GM10248 (cell line): ENCODE results near the gene MYL12A.

Source experiments
- CTCF ChIA-PET: fragments of 300-600 bp; sonication (Branson Sonifier 250); formaldehyde crosslinking; extraction: SDS; loops from one replicate; lab custom pipeline; 2021; ENCODE audit warnings: antibody characterized with exemption; lab: Yijun Ruan, JAX
- POLR2A ChIA-PET: fragments of 350-650 bp; sonication (Branson Sonifier 250); formaldehyde crosslinking; extraction: SDS; loops from one replicate; lab custom pipeline; 2020; ENCODE audit warnings: antibody characterized with exemption; lab: Yijun Ruan, JAX
- DNase-seq: peaks from one replicate; pipeline ENCODE4 v3.0.0; 2012; ENCODE audit errors: extremely low spot score
- TF ChIP-seq, protein P1 (sequence below): IDR thresholded peaks from 2 replicates; pipeline ENCODE4 v1.5.1; 2012; ENCODE audit warnings: mild to moderate bottlenecking, low read depth; ENCODE audit errors: extremely low read depth, missing control alignments, control extremely low read depth

Gene MYL12A

DNA sequence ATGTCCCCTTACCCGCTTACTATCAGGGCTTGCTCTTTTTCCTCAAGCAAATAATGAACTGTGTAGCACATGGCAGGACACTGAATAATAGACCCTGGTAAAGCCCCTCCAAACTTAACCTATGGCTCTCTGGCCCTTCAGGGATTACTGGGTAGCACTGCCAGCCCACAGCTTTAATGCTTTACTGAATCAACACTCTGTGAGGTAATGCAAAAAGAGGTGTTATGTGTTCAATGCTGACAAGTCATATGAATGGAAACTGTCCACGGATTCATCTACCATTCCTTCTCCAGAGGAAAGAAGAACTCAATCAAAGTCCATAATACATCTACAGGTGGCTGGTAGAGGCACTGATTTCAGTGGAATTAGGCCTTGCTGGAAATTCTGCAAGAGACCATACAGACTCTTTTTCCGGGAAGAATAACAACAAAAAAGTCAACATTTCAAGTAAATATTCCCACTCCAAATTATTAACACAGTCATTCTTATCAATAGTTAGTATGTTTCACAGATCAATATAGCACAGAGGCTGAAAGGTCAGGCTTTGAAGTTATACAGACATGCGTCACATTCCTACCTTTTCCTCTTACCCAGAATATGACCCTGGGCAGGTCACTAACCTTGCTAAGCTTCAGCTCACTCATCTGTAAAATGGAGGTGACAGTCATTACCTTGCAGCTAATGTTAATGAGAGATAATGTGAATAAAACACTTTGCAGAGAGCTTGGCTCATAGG lies 14.0 kb upstream of the MYL12A start:
- TF ChIP-seq, protein P1, sequence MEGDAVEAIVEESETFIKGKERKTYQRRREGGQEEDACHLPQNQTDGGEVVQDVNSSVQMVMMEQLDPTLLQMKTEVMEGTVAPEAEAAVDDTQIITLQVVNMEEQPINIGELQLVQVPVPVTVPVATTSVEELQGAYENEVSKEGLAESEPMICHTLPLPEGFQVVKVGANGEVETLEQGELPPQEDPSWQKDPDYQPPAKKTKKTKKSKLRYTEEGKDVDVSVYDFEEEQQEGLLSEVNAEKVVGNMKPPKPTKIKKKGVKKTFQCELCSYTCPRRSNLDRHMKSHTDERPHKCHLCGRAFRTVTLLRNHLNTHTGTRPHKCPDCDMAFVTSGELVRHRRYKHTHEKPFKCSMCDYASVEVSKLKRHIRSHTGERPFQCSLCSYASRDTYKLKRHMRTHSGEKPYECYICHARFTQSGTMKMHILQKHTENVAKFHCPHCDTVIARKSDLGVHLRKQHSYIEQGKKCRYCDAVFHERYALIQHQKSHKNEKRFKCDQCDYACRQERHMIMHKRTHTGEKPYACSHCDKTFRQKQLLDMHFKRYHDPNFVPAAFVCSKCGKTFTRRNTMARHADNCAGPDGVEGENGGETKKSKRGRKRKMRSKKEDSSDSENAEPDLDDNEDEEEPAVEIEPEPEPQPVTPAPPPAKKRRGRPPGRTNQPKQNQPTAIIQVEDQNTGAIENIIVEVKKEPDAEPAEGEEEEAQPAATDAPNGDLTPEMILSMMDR, result no peak
- no peak for DNase-seq
- ChIA-PET CTCF (interaction anchor here (1.2 to 1.3 kb wide), 2 partner anchors 12 to 105 kb away, joined by 3 to 7 read pairs; no protein-coding TSS in a partner anchor), POLR2A (no interaction called here)

DNA sequence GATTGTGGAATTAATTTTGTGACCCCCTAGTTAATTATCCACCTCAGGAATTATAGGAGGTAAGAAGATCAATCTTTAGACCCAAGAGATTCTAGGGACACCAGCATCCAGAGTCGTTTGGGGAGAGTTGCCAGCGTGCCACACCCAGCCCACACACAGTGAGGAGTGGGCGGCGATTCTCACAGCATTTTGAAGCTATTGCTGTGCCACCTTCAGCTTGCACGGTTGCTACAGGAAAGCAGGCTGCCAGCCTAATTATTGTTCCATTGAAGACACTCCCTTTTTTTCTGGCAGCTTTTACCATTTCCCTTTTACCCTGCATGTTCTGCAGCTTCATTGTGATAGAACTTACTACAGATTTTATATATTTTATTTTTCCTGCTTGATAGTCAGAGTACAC lies 13.1 kb upstream of the MYL12A start:
- CTCF ChIA-PET, result interaction anchor here (1.2 to 1.3 kb wide), 2 partner anchors 12 to 105 kb away, joined by 3 to 7 read pairs; no protein-coding TSS in a partner anchor
- TF ChIP-seq, protein P1, result no peak
- POLR2A ChIA-PET, result no interaction called here
- no peak for DNase-seq

DNA sequence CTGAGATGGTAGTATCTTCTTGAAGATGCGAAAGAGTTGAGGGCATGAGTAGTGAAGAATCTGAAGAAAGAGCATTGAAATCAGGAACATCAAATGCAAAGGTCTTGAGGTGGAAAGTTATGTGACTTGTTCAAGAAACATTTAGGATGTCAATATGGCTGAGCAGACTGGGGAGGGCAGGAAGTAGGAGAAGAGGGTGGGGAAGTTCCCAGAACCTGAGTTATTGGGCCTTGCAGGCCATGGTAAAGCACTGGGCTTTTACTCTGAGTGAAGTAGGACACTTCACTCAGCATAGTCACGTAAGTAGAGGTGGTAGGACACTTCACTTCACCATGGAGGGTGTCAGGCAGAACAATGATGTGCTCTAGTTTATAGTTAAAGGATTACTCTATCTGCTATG lies 11.8 kb upstream of the MYL12A start:
- no peak for DNase-seq
- POLR2A ChIA-PET, result no interaction called here
- TF ChIP-seq, protein P1, result no peak
- CTCF ChIA-PET, result interaction anchor here (1.1 kb wide), 1 partner anchor 84 kb away, joined by 3 read pairs; no protein-coding TSS in a partner anchor

DNA sequence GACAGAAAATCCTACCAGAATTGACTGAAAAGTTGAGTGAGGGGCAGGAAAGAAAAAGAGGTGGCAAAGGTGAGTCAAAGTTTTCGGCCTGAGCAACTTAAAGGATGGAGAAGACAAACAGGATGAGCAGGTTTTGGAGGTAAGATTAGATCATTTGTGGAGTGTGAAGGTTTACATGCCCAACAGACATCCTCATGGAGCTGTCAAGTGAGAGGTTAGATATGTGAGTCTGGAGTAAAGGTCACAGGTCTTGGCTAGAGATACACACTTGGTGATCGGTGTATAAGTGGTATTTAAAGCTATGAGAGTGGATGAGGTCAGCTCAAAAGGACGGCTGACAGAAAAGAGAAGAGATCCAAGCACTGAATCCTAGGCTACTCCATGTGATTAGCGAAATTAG lies 11.1 kb upstream of the MYL12A start:
- POLR2A ChIA-PET, result no interaction called here

DNA sequence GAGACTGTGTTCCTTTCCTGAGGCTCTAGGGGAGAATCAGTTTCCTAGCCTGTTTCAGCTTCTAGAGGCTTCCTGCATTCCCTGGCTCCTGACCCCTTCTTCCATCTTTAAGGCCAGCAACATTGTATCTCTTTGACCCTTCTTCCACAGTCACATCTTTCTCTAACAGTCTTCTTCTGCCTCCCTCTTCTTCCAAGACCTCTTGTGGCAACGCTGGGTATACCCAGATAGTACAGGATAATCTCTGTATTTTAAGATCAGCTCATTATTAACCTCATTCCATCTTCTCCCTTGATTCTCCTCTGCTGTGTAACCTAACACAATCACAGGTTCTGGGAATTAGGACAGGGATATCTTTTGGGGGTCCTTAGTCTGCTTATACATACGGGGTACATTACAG lies 8.9 kb upstream of the MYL12A start:
- POLR2A ChIA-PET, result no interaction called here

More for the DNA sequence above, 11.1 kb upstream of the MYL12A start:
- TF ChIP-seq, protein P1, result no peak
- CTCF ChIA-PET, result interaction anchor here (3.5 kb wide), 1 partner anchor 10 kb away, joined by 10 read pairs; no protein-coding TSS in a partner anchor
- DNase-seq, result no peak

DNA sequence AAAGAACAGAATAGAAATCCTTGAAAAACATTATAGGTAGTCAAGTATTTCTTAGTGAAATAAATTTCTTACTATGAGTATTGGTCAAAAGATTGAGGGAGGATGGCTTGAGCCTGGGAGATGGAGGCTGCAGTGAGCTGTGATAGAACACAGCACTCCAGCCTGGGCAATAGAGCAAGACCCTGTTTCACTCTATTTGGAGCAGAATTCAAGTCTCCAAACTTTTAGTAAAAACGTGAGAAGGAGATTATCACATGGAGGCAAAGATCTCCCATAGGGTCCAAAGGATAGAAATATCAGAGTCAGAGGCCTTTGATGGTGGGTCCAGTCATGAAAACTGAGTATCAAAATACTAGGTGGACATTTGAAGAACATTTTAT lies 2.4 kb upstream of the MYL12A start:
- TF ChIP-seq, protein P1, result no peak
- CTCF ChIA-PET, result interaction anchor here (0.7 to 4.7 kb wide), 49 partner anchors 7 to 480 kb away, joined by 3 to 73 read pairs (median 6); partner anchors contain the start of genes MYL12B and MYOM1
- POLR2A ChIA-PET, result interaction anchor here (0.7 kb wide), 1 partner anchor 284 kb away, joined by 4 read pairs; no protein-coding TSS in a partner anchor
- no peak for DNase-seq

More for the DNA sequence above, 8.9 kb upstream of the MYL12A start:
- CTCF ChIA-PET, result interaction anchor here (0.7 to 3.5 kb wide), 9 partner anchors 8 to 256 kb away, joined by 3 to 10 read pairs (median 3); partner anchors contain the start of gene MYL12A
- DNase-seq, result no peak
- TF ChIP-seq, protein P1, result no peak
